A549 (cell line): ENCODE results near the gene YAF2. TPM values are rescaled to one million over a fixed set of nuclear protein-coding genes. Genes with fewer than 3 reads are reported as not detected.
A peak's percentile ranks its signal among the peaks of the same experiment; 100 is the strongest.

ENCODE experiments used
- ATAC-seq, 2 experiments: fragments of 200-7000 bp in 1 of 2; fragments of >200 bp in 1 of 2; cut with Nextera tagmentation in 1 of 2; cut with Tn5 transposase in 1 of 2; 3 replicates each; pipeline versions ENCODE4 v1.8.0 to v1.9.1; 2018 to 2020; ENCODE audit warnings: mild to moderate bottlenecking in 1 of 2, moderate library complexity in 1 of 2
- CTCF ChIA-PET: fragments of 300-600 bp; sonication (Branson Sonifier 250); formaldehyde crosslinking; extraction: SDS; loops from one replicate; lab custom pipeline; 2021; ENCODE audit warnings: antibody characterized with exemption, inconsistent platforms; lab: Yijun Ruan, JAX
- POLR2A ChIA-PET: fragments of 350-600 bp; formaldehyde crosslinking; extraction: SDS; loops from one replicate; lab custom pipeline; 2021; ENCODE audit warnings: antibody characterized with exemption, inconsistent platforms; lab: Yijun Ruan, JAX
- DNase-seq, 2 experiments: peaks; one replicate each; pipeline versions ENCODE4 v3.0.0 to v3.0.0-alpha.2; 2011 to 2016; ENCODE audit warnings: low read depth in 1 of 2, low spot score in 1 of 2
- FAIRE-seq: peaks from 2 replicates; lab custom pipeline; 2011; peaks lifted over from hg19 to GRCh38; lab: Jason Lieb, UNC
- H3K27ac ChIP-seq, 2 experiments: fragments of >200 bp; sonication (Bioruptor Twin); formaldehyde crosslinking; 3 replicates each; pipeline ENCODE4 v1.5.1; 2016 to 2017
- H3K4me1 ChIP-seq: fragments of >200 bp; sonication (Bioruptor Twin); formaldehyde crosslinking; 3 replicates; pipeline ENCODE4 v1.6.1; 2016
- H3K4me2 ChIP-seq: fragments of >200 bp; sonication (Bioruptor Twin); formaldehyde crosslinking; 3 replicates; pipeline ENCODE4 v1.6.1; 2016
- H3K4me3 ChIP-seq: fragments of >200 bp; sonication (Bioruptor Twin); formaldehyde crosslinking; 3 replicates; pipeline ENCODE4 v1.5.1; 2016
- H3K9me3 ChIP-seq: fragments of >200 bp; sonication (Bioruptor Twin); formaldehyde crosslinking; 3 replicates; pipeline ENCODE4 v1.6.1; 2016
- BCL3 ChIP-seq: fragments of >200 bp; sonication (Bioruptor Twin); formaldehyde crosslinking; IDR thresholded peaks from 3 replicates; pipeline ENCODE4 v1.6.1; 2016
- BHLHE40 ChIP-seq: IDR thresholded peaks from 2 replicates; pipeline ENCODE4 v1.6.1; 2012; ENCODE audit warnings: low read depth, low read length, inconsistent platforms
- CEBPB ChIP-seq, 2 experiments: fragments of >200 bp in 1 of 2; sonication (Bioruptor Twin) in 1 of 2; formaldehyde crosslinking in 1 of 2; IDR thresholded peaks; 2 replicates each; pipeline ENCODE4 v1.6.1; 2012 to 2016
- E2F6 ChIP-seq: IDR thresholded peaks from 2 replicates; pipeline ENCODE4 v1.6.1; 2012; ENCODE audit warnings: low read depth, borderline replicate concordance
- FOSB ChIP-seq: fragments of 250-450 bp; sonication (Bioruptor Pico); IDR thresholded peaks from 2 replicates; pipeline ENCODE4 v1.5.0; 2020; ENCODE audit warnings: mild to moderate bottlenecking, moderate library complexity
- GATA3 ChIP-seq: IDR thresholded peaks from 2 replicates; pipeline ENCODE4 v1.6.1; 2012; ENCODE audit warnings: borderline replicate concordance
- HOXA7 ChIP-seq: fragments of 250-450 bp; sonication (Bioruptor Pico); IDR thresholded peaks from 2 replicates; pipeline ENCODE4 v1.5.0; 2020; ENCODE audit warnings: mild to moderate bottlenecking, moderate library complexity
- HOXB13 ChIP-seq: fragments of 250-450 bp; sonication (Bioruptor Pico); IDR thresholded peaks from 2 replicates; pipeline ENCODE4 v1.5.0; 2020; ENCODE audit warnings: low read depth, mild to moderate bottlenecking, moderate library complexity
- HOXB5 ChIP-seq: fragments of 250-450 bp; sonication (Bioruptor Pico); IDR thresholded peaks from 2 replicates; pipeline ENCODE4 v1.5.0; 2020; ENCODE audit warnings: mild to moderate bottlenecking, moderate library complexity
- JUNB ChIP-seq: fragments of >200 bp; sonication (Bioruptor Twin); formaldehyde crosslinking; IDR thresholded peaks from 2 replicates; pipeline ENCODE4 v1.6.1; 2016
- KDM1A ChIP-seq: fragments of 200-600 bp; sonication (generic); IDR thresholded peaks from 2 replicates; pipeline ENCODE4 v1.6.1; 2016; ENCODE audit warnings: low read depth, mild to moderate bottlenecking
- PBX3 ChIP-seq: IDR thresholded peaks from 2 replicates; pipeline ENCODE4 v1.6.1; 2012
- POLR2AphosphoS2 ChIP-seq: conservative IDR thresholded peaks from 2 replicates; pipeline ENCODE4 v1.6.1; 2012; ENCODE audit warnings: low read length, improper control_type of control experiment, inconsistent platforms
- RCOR1 ChIP-seq: fragments of 150-350 bp; IDR thresholded peaks from 2 replicates; pipeline ENCODE4 v1.6.1; 2014; ENCODE audit warnings: antibody characterized with exemption, low read length, low read depth
- REST ChIP-seq: fragments of 200-600 bp; sonication (generic); IDR thresholded peaks from 2 replicates; pipeline ENCODE4 v1.6.1; 2016; ENCODE audit warnings: antibody characterized with exemption, mild to moderate bottlenecking, moderate library complexity
- TP53 ChIP-seq: fragments of 250-450 bp; sonication (Bioruptor Pico); IDR thresholded peaks from 2 replicates; pipeline ENCODE4 v1.5.0; 2021; ENCODE audit warnings: mild to moderate bottlenecking, moderate library complexity
- ZC3H11A ChIP-seq: fragments of 450-650 bp; IDR thresholded peaks from 2 replicates; pipeline ENCODE4 v1.6.1; 2014; ENCODE audit warnings: antibody characterized with exemption, mild to moderate bottlenecking
- ZFP36 ChIP-seq: fragments of 450-650 bp; IDR thresholded peaks from 2 replicates; pipeline ENCODE4 v1.6.1; 2014; ENCODE audit warnings: borderline replicate concordance; ENCODE audit not compliant: partially characterized antibody
- ZSCAN20 ChIP-seq: fragments of 250-450 bp; sonication (Bioruptor Pico); IDR thresholded peaks from 2 replicates; pipeline ENCODE4 v1.8.0; 2022; ENCODE audit warnings: mild to moderate bottlenecking, moderate library complexity
- WGBS: methylation state at CpG from one replicate; pipeline ENCODE4 v1.1.6; 2017; ENCODE audit errors: missing lambda C conversion rate; 5-methylcytosine and 5-hydroxymethylcytosine counted together
- polyA plus RNA-seq, 4 experiments: library from polyadenylated mRNA; depleted of rRNA in 3 of 4; stranded (reverse); fragments of >200 nt; fragmentation: RNase III in 1 of 4; extraction: RNeasy Plus Mini Kit Qiagen cat#74134 plus additional on column Dnase treatment in 1 of 4; gene quantifications; 2 replicates in 3 of 4; 3 replicates in 1 of 4; pipeline ENCODE4 v1.2.3, GENCODE V29; 2011 to 2017

The YAF2 gene
- polyA plus RNA-seq, 2 of the 4 experiments (the other 2 are of a cell fraction) = 21.5 to 49.2 TPM

GRCh38 chr12:42285431-42285830 lies 47.4 kb upstream of the YAF2 start:
- H3K27ac ChIP-seq = no peak overlapping the region
- H3K4me3 ChIP-seq = no peak overlapping the region
- FAIRE-seq (no peak), ATAC-seq (no peak), DNase-seq (no peak)
- TF ChIP-seq ZC3H11A = peak; percentile 91
- no peak for TF ChIP-seq GATA3
- ChIA-PET POLR2A (no interaction called here), CTCF (interaction anchor here (0.6 kb wide), 1 partner anchor 100 kb away, joined by 3 read pairs; no protein-coding TSS in a partner anchor)
- H3K9me3 ChIP-seq = no peaks in the 10 kb centered on the region
- no peak overlapping the region for H3K4me2 ChIP-seq
- H3K4me1 ChIP-seq = no peaks in the 10 kb centered on the region
- 89% methylated on average over 2 of the region's 2 CpGs for WGBS

- WGBS = 68% methylated on average over 2 of the region's 2 CpGs
- Histone ChIP-seq H3K27ac (no peak overlapping the region), H3K4me1 (no peaks in the 10 kb centered on the region), H3K4me3 (no peak overlapping the region), H3K9me3 (no peaks in the 10 kb centered on the region), H3K4me2 (no peak overlapping the region)
- POLR2A ChIA-PET = no interaction called here
- CTCF ChIA-PET = interaction anchor here (0.8 kb wide), 1 partner anchor 261 kb away, joined by 3 read pairs; no protein-coding TSS in a partner anchor
- no peak for FAIRE-seq
- no peak for ATAC-seq
- TF ChIP-seq HOXB13 (CRISPR knock-in tag) (no peak), HOXA7 (CRISPR knock-in tag) (no peak), JUNB (no peak), KDM1A (no peak), BHLHE40 (no peak)
- DNase-seq = no peak
Measured at GRCh38 chr12:42284876-42285275, 46.8 kb upstream of the YAF2 start.

- Histone ChIP-seq H3K4me2 (no peak overlapping the region), H3K9me3 (no peaks in the 10 kb centered on the region), H3K27ac (no peak overlapping the region), H3K4me3 (no peak overlapping the region), H3K4me1 (no peaks in the 10 kb centered on the region)
- no peak for TF ChIP-seq KDM1A
- TF ChIP-seq FOSB (CRISPR knock-in tag) = no peak
- no peak for TF ChIP-seq ZSCAN20
- TF ChIP-seq PBX3 = no peak
- no peak for TF ChIP-seq RCOR1
- TF ChIP-seq TP53 (CRISPR knock-in tag) = no peak
- no peak for TF ChIP-seq BCL3
- ChIA-PET POLR2A (no interaction called here), CTCF (interaction anchor here (0.8 kb wide), 1 partner anchor 260 kb away, joined by 3 read pairs; no protein-coding TSS in a partner anchor)
- ATAC-seq = no peak
- DNase-seq = no peak
- FAIRE-seq = no peak
- 68% methylated on average over 1 of the region's 1 CpG for WGBS
Measured at GRCh38 chr12:42284157-42284556, 46.1 kb upstream of the YAF2 start.

GRCh38 chr12:42283739-42284138 lies 45.7 kb upstream of the YAF2 start:
- CTCF ChIA-PET = no interaction called here
- TF ChIP-seq POLR2AphosphoS2 (no peak), CEBPB (IDR thresholded peaks at IDR 0.05) (peak in 1 of 2 experiments; percentile 10; a peak in 1 of 4 replicates), REST (no peak), E2F6 (no peak), HOXB5 (CRISPR knock-in tag) (no peak), ZFP36 (no peak)

More at GRCh38 chr12:42283739-42284138, 45.7 kb upstream of the YAF2 start:
- no peak for ATAC-seq
- no peak for DNase-seq
- no peak overlapping the region for H3K4me3 ChIP-seq
- H3K4me2 ChIP-seq = no peak overlapping the region
- H3K9me3 ChIP-seq = no peaks in the 10 kb centered on the region
- FAIRE-seq = no peak
- POLR2A ChIA-PET = no interaction called here
- no peaks in the 10 kb centered on the region for H3K4me1 ChIP-seq
- no peak overlapping the region for H3K27ac ChIP-seq
